ENCODE measurements around the gene RAB20.
"Not testable (repeated sequence)": the region's sequence is repeated elsewhere in the genome, so short reads cannot be mapped to it uniquely, and the experiment has no call there.

RAB20 gene

DNA sequence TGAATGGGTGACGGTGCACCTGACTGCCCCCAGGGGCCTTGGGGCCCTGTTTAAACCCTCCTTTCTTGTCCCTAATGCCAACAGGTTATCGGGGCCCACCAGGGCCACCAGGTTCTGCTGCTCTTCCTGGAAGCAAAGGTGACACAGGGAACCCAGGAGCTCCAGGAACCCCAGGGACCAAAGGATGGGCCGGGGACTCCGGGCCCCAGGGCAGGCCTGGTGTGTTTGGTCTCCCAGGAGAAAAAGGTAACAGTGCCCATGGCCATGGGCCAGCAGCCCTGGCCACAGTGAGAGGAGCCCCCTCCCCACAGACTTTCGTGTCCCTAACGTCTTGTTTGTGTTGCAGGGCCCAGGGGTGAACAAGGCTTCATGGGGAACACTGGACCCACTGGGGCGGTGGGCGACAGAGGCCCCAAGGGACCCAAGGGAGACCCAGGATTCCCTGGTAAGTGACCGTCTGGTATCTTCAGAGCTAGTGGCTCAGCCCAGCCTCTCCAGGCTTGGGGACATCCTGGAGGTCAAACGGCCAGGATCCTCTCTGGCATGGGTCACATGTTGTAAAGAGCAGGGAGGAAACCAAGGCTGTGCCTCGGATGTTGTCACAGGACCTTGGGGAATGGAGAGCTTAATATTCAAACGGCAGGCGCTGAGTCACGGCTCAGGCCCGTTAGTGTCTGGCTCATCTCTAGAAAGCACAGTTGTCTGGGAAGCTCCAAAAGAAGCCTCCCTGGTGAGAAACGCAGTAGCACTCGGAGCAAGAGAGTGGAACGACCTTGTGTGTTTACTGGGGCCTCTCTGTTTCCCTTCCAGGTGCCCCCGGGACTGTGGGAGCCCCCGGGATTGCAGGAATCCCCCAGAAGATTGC lies 58.3 kb downstream of the RAB20 start:
- no peak overlapping the region for H3K27ac Mint-ChIP-seq
- H3K4me1 Mint-ChIP-seq = no peaks in the 10 kb centered on the region
- H3K9me3 Mint-ChIP-seq = peaks cover 3% of the 10 kb centered on the region
- peaks cover 28% of the 10 kb centered on the region for H3K27me3 Mint-ChIP-seq
- ATAC-seq = no peak
- peaks cover 5% of the 10 kb centered on the region for H3K36me3 Mint-ChIP-seq
- H3K4me3 Mint-ChIP-seq = no peak overlapping the region

DNA sequence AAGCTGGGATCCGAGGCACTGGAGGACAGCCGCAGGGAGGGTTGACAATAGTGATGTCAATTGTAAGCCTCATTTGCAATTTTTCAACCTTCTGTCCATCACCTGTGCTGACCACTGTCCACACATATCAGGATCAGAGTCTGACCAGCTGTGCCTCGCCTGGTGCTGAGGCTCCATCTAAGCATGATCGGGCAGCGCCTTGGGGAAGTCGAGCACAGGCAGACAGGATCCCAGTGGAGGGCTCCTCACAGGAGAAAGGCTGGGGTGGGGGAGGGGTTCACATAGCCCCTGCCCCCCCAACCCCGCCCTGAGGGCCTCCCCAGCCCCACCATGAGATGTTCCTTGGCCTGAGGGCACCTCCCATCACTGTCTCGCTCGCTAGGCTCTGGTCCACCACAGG lies 60.3 kb downstream of the RAB20 start:
- no peak overlapping the region for H3K27ac Mint-ChIP-seq
- peaks cover 5% of the 10 kb centered on the region for H3K36me3 Mint-ChIP-seq
- H3K27me3 Mint-ChIP-seq = peaks cover 14% of the 10 kb centered on the region
- H3K9me3 Mint-ChIP-seq = peaks cover 3% of the 10 kb centered on the region
- no peaks in the 10 kb centered on the region for H3K4me1 Mint-ChIP-seq
- no peak overlapping the region for H3K4me3 Mint-ChIP-seq
- ATAC-seq = no peak

DNA sequence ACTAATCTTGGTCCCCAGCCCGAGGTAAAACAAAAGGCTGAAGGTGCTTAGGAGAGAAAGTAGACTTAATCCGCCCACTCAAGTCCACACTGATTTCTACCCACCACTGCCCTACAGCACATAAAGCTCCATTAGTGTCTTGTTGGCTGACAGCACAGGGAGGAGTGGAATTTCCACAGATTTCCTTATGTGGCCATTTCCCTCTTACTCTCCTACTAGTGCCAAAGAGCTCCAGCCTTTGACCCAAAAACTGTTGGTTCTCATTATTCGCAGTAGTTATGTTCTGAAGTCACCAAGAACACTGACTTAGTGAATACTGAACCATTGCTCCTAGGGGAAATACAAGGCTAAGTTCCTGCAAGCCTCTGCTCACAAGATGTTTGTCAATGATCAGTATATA lies 61.2 kb downstream of the RAB20 start:
- H3K36me3 Mint-ChIP-seq = peaks cover 5% of the 10 kb centered on the region
- no peak overlapping the region for H3K27ac Mint-ChIP-seq
- no peak for ATAC-seq
- H3K9me3 Mint-ChIP-seq = peaks cover 3% of the 10 kb centered on the region
- no peak overlapping the region for H3K4me3 Mint-ChIP-seq
- H3K4me1 Mint-ChIP-seq = no peaks in the 10 kb centered on the region
- H3K27me3 Mint-ChIP-seq = peaks cover 5% of the 10 kb centered on the region

DNA sequence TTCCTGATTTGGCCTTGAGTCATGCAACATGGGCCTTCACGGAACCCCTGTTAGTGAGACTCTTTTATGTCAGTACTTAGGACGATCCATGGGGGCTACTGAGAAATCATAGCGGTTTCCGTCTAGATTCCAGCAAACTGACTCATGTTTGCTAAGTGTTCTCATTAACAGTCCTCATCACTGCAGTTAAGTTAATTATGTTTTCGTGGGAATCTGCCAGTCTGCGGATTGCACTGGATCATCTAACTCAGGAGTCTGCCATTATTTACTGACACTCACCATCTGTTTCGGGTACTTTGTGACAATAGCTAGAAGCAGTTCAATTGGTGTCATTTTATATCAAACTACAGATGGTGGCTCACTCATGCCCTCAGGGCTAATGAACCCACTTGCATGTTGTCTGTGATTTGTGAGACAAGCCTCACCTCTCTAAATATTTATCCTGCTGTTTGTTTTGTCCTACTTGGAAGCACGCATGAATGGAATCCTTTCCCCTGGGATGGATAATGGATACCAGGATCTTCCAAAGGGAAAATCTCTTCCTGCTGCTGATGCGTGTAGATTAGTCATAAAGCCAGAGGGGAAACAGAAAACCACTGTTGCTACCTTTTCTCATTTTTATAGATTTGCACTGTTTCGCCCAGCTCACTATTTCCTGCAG lies 61.8 kb downstream of the RAB20 start:
- Mint-ChIP-seq H3K36me3 (peaks cover 5% of the 10 kb centered on the region), H3K27ac (no peak overlapping the region), H3K4me3 (no peak overlapping the region), H3K27me3 (no peaks in the 10 kb centered on the region), H3K4me1 (no peaks in the 10 kb centered on the region), H3K9me3 (peaks cover 3% of the 10 kb centered on the region)
- ATAC-seq = no peak

DNA sequence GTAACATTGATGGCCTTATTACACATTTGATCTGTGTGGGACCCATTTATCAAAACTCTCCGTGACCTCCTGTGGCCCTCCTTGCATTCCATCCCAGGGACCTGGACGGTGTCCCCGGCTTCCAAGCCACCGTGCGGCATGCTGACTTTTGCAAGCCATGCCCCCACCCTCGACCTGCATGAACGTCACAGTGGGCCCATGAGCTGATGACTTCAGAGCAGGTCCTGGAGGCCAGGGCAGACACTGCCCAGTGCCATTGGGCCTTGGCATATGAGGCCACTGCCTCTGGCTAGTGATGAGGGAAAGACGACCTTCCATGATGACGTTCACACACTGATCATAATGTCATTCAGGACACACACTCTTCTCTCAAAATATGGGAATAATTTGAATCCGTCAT lies 62.8 kb downstream of the RAB20 start:
- Mint-ChIP-seq H3K36me3 (peaks cover 5% of the 10 kb centered on the region), H3K4me3 (no peak overlapping the region), H3K9me3 (peaks cover 3% of the 10 kb centered on the region), H3K4me1 (no peaks in the 10 kb centered on the region), H3K27me3 (no peaks in the 10 kb centered on the region), H3K27ac (no peak overlapping the region)
- no peak for ATAC-seq

DNA sequence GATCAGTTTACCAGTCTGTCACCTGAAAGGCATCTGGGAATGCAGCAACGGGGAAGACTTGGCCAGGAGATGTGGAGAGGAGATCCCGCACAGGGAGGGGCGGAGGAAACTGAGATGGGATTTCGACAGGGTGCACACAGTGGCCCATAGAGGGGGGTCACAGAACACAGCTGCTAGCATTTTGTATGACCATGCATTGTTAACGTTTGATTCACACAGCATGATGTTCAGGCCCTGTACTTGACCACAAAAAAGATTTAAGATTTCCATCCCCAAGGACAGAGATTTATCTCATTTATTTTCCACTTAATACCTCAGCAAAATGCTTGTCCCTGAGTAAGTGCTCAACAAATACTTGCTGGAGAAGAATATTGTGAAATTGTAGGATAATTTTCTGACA lies 63.2 kb downstream of the RAB20 start:
- Mint-ChIP-seq H3K36me3 (peaks cover 5% of the 10 kb centered on the region), H3K27ac (no peak overlapping the region)
- no peak for ATAC-seq

DNA sequence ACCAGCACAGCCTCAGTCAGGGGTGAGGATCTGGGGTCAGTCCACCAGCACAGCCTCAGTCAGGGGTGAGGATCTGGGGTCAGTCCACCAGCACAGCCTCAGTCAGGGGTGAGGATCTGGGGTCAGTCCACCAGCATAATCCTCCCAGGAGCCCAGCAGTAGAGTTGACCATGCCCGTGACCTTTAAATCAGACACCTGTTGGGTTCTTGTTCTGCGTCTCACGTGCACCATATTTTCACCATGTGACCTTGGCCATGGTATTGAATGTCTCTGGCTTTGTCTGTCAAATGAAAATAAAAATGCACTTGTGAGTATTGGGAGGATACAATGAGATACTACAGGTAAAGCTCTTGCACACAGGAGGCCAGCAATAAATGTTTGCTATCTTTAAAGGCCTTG lies 63.6 kb downstream of the RAB20 start:
- H3K27ac Mint-ChIP-seq, H3K9me3 Mint-ChIP-seq, ATAC-seq, H3K4me3 Mint-ChIP-seq, H3K27me3 Mint-ChIP-seq, H3K36me3 Mint-ChIP-seq, H3K4me1 Mint-ChIP-seq: not testable (repeated sequence)

More for the DNA sequence above, 63.2 kb downstream of the RAB20 start:
- Mint-ChIP-seq H3K4me3 (no peak overlapping the region), H3K4me1 (no peaks in the 10 kb centered on the region), H3K9me3 (peaks cover 3% of the 10 kb centered on the region), H3K27me3 (no peaks in the 10 kb centered on the region)

DNA sequence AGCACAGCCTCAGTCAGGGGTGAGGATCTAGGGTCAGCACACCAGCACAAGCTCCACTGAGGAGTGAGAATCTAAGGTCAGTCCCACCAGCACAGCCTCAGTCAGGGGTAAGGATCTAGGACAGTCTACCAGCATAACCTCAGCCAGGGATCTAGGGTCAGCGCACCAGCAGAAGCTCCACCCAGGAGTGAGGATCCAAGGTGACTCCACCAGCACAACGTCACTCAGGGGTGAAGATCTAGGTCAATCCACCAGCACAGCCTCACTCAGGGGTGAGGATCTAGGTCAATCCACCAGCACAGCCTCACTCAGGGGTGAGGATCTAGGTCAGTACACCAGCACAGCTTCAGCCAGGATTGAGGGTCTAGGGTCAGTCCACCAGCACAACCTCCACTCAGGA lies 64.5 kb downstream of the RAB20 start:
- no peak overlapping the region for H3K4me3 Mint-ChIP-seq
- H3K27me3 Mint-ChIP-seq = no peaks in the 10 kb centered on the region
- peaks cover 5% of the 10 kb centered on the region for H3K36me3 Mint-ChIP-seq
- H3K4me1 Mint-ChIP-seq = no peaks in the 10 kb centered on the region
- peaks cover 3% of the 10 kb centered on the region for H3K9me3 Mint-ChIP-seq
- no peak overlapping the region for H3K27ac Mint-ChIP-seq
- ATAC-seq = no peak

DNA sequence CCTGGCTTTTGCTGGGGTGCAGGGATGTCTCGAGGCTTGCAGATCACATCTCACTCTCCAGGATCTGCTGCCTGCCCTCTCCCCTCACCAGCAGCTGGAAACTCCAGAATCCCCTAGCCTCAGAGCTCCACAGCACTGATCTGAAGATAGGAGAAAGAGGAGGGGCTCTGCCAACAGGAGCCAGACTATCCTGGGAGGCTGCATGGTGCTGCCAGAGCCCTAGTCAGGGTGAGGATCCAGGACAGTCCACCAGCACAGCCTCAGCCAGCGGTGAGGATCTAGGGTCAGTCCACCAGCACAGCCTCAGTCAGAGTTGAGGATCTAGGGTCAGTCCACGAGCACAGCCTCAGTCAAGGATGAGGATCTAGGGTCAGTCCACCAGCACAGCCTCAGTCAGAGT lies 65.2 kb downstream of the RAB20 start:
- Mint-ChIP-seq H3K36me3 (peaks cover 5% of the 10 kb centered on the region), H3K27ac (no peak overlapping the region), H3K27me3 (no peaks in the 10 kb centered on the region), H3K4me1 (no peaks in the 10 kb centered on the region), H3K9me3 (peaks cover 3% of the 10 kb centered on the region), H3K4me3 (no peak overlapping the region)
- no peak for ATAC-seq

DNA sequence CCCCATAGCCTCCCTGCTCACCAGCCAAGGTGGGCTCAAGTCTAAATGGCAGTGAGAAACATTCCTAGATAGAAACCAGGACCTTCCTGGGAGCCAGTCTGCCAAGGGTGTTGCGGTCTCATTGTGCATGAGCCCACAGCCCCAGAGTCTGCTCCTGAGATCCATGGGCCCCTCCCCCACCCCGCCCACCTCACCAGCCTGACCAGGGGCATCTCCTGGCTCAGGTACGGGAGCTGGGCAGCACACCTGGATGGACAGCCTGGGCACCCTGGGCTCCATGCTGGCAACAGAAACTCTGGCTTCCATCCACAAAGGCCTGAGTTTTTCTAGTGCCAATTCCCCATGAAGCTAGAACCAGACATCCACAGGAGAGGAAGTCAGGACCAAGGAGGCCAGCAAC lies 65.6 kb downstream of the RAB20 start:
- Mint-ChIP-seq H3K9me3 (peaks cover 3% of the 10 kb centered on the region), H3K4me1 (no peaks in the 10 kb centered on the region), H3K36me3 (peaks cover 5% of the 10 kb centered on the region), H3K27ac (no peak overlapping the region), H3K27me3 (no peaks in the 10 kb centered on the region), H3K4me3 (no peak overlapping the region)
- ATAC-seq = no peak

DNA sequence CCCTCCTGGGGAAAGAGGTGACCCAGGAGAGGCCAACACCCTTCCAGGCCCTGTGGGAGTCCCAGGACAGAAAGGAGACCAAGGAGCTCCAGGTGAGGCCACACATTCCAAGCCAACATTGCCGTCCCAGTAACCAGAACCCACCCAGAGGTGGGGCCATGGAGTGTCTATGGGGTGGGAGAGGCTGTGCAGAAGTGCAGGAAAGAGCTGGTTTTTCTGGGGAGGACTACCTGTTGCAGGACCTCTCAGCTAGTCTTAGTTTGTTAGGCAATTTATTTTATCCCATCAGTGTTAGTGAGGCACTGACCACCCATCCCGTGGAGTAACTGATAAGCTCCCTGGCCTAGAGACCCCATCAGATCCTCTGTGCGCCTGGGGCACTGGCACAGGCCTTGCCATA lies 66.1 kb downstream of the RAB20 start:
- Mint-ChIP-seq H3K9me3 (no peaks in the 10 kb centered on the region), H3K27ac (no peak overlapping the region), H3K36me3 (peaks cover 5% of the 10 kb centered on the region), H3K27me3 (no peaks in the 10 kb centered on the region), H3K4me1 (no peaks in the 10 kb centered on the region), H3K4me3 (no peak overlapping the region)
- no peak for ATAC-seq

DNA sequence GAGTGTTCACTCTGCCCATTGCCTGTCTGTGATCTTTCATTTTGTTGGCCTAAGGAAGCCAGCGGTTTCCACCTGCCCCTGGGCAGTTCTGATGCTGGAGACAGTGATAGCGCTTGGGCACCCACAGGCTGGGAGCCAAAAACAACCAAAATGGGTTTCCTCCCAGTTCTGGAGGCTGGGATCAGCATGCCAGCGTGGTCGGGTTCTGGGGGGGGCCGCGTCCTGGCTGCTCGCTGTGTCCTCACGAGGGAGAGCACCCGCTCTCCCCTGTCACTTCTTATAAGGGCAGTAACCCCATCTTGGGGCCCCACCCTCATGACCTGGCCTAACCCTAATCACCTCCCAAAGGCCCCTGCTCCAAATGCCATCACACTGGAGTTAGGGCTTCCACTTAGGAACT lies 67.9 kb downstream of the RAB20 start:
- H3K27ac Mint-ChIP-seq = no peak overlapping the region
- no peaks in the 10 kb centered on the region for H3K27me3 Mint-ChIP-seq
- no peaks in the 10 kb centered on the region for H3K4me1 Mint-ChIP-seq
- no peak overlapping the region for H3K4me3 Mint-ChIP-seq
- H3K9me3 Mint-ChIP-seq = no peaks in the 10 kb centered on the region
- no peaks in the 10 kb centered on the region for H3K36me3 Mint-ChIP-seq
- ATAC-seq = no peak

DNA sequence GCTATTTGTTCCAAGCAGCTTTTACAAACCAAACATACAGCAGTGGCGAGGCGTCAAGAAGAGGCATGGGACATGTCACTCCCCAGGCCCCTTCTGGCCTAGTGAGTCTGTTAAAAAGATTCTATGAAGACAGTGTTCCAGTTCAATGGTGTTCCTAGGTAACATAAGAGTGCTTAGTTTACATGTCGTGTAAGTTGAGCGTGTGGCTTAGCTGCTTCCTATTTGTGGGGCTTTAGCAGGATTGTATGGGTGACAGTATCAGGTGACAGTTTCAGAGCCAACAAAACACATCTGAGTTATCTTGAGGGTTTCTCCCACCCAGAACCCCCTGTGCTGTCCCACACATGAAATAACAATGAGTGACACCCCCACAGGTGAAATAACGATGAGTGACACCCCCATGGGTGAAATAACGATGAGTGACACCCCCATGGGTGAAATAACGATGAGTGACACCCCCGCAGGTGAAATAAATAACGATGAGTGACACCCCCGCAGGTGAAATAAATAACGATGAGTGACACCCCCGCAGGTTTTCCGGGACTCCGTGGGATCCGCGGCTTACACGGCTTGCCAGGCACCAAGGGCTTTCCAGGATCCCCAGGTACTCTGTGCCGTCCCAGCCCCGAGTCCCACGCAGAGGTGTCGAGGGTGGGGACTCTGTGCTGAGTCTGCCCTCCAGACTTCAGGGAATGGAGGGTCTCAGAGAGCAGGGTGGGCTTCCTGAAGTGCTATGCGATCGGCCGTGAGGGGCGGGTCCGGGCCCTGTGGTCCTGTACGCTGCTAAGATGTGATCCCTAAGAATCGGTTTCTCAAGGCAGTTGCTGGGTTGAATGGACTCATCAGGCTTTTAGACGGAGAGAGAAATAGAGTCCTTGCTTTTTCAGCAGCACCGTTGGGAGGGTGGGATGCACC lies 68.6 kb downstream of the RAB20 start:
- no peak overlapping the region for H3K4me3 Mint-ChIP-seq
- peak; percentile 17 for ATAC-seq
- no peaks in the 10 kb centered on the region for H3K36me3 Mint-ChIP-seq
- no peak overlapping the region for H3K27ac Mint-ChIP-seq
- no peaks in the 10 kb centered on the region for H3K9me3 Mint-ChIP-seq
- H3K4me1 Mint-ChIP-seq = no peaks in the 10 kb centered on the region
- H3K27me3 Mint-ChIP-seq = no peaks in the 10 kb centered on the region

DNA sequence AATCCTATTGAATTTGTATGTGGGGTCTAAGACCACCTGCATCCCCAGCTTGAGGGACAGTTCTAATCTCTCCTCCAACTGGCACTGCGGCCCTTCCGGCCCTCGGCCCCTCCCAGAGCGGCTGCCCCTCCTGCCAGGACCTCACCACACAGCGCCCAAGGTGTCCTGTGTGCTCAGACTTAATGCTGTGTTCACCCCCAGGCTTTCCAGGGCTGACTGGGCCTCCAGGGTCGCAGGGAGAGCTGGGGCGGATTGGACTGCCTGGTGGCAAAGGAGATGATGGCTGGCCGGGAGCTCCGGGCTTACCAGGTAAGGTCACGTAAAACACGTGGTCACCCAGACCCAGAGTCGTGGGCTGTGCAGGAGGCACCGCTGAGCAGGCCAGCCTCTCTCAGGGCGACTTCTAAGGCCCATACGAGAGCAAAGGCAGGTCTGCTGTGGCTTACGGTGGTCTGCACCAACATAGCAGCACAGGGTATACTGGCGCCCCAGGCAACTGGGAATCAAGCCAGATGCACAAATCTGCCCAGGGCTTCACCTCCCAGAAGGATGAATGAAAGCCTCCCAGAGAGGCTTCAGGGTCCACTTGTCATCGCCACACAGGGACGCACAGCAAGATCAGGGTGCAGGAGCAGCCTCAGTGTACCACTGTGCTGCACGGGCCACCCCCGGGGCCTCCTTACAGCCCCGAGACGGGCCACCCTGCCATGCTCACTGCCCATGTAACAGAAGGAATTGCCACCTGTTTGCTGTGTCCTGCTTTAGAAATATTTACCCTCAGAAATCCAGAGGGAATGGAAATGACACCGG lies 69.4 kb downstream of the RAB20 start:
- Mint-ChIP-seq H3K9me3 (no peaks in the 10 kb centered on the region), H3K27ac (no peak overlapping the region), H3K36me3 (no peaks in the 10 kb centered on the region), H3K4me3 (no peak overlapping the region), H3K27me3 (no peaks in the 10 kb centered on the region), H3K4me1 (no peaks in the 10 kb centered on the region)
- no peak for ATAC-seq
